HG02571 (cell line): ENCODE results near the gene DDX31.

Experiments used
- ATAC-seq: cut with Tn5 transposase; IDR thresholded peaks from one replicate; pipeline ENCODE4 v1.9.1; 2021; ENCODE audit warnings: mild to moderate bottlenecking, moderate library complexity; ENCODE audit not compliant: unreplicated experiment

DDX31 gene

GRCh38 chr9:132637801-132638200 is 32.0 kb downstream of the DDX31 start:
- no peak for ATAC-seq

- no peak for ATAC-seq
Measured at GRCh38 chr9:132637351-132637750, 32.4 kb downstream of the DDX31 start.

- ATAC-seq: no peak
Measured at GRCh38 chr9:132634327-132634726, 35.5 kb downstream of the DDX31 start.

GRCh38 chr9:132632413-132633129 is 37.2 kb downstream of the DDX31 start:
- ATAC-seq: no peak

GRCh38 chr9:132631685-132632084 is 38.1 kb downstream of the DDX31 start:
- ATAC-seq: no peak

GRCh38 chr9:132631280-132631679 is 38.5 kb downstream of the DDX31 start:
- ATAC-seq: no peak

GRCh38 chr9:132630811-132631210 is 39.0 kb downstream of the DDX31 start:
- ATAC-seq: no peak

- no peak for ATAC-seq
Measured at GRCh38 chr9:132630116-132630515, 39.7 kb downstream of the DDX31 start.

- no peak for ATAC-seq
Measured at GRCh38 chr9:132628746-132629145, 41.0 kb downstream of the DDX31 start.

GRCh38 chr9:132627594-132627993 is 42.2 kb downstream of the DDX31 start:
- no peak for ATAC-seq

- no peak for ATAC-seq
Measured at GRCh38 chr9:132627106-132627505, 42.7 kb downstream of the DDX31 start.

- ATAC-seq: no peak
Measured at GRCh38 chr9:132626285-132626684, 43.5 kb downstream of the DDX31 start.

GRCh38 chr9:132622159-132622558 is 47.6 kb downstream of the DDX31 start:
- ATAC-seq: no peak

- no peak for ATAC-seq
Measured at GRCh38 chr9:132616725-132617124, 53.1 kb downstream of the DDX31 start.

GRCh38 chr9:132615774-132616173 is 54.0 kb downstream of the DDX31 start:
- no peak for ATAC-seq

GRCh38 chr9:132614324-132614723 is 55.5 kb downstream of the DDX31 start:
- no peak for ATAC-seq

GRCh38 chr9:132610661-132611060 is 59.1 kb downstream of the DDX31 start:
- ATAC-seq: no peak

GRCh38 chr9:132609829-132610228 is 60.0 kb downstream of the DDX31 start:
- no peak for ATAC-seq

- ATAC-seq: no peak
Measured at GRCh38 chr9:132609184-132609583, 60.6 kb downstream of the DDX31 start.

GRCh38 chr9:132606066-132606465 is 63.7 kb downstream of the DDX31 start:
- ATAC-seq: no peak

GRCh38 chr9:132605387-132605786 is 64.4 kb downstream of the DDX31 start:
- no peak for ATAC-seq

GRCh38 chr9:132602207-132602606 is 67.6 kb downstream of the DDX31 start:
- ATAC-seq: no peak

- no peak for ATAC-seq
Measured at GRCh38 chr9:132600326-132600984, 69.3 kb downstream of the DDX31 start.
